HG03139 (cell line): ENCODE results near the gene TELO2.
"Not testable (repeated sequence)": the region's sequence is repeated elsewhere in the genome, so short reads cannot be mapped to it uniquely, and the experiment has no call there.

ENCODE experiments used
- ATAC-seq: cut with Tn5 transposase; IDR thresholded peaks from one replicate; pipeline ENCODE4 v1.9.1; 2021; ENCODE audit not compliant: unreplicated experiment

The TELO2 gene

GRCh38 chr16:1474796-1475551 lies 18.2 kb upstream of the TELO2 start, which contains the start of gene CLCN7:
CLCN7 (minus strand) TSS chr16:1475028; CDS start chr16:1474974, 54 bp downstream.
- ATAC-seq = peak; percentile 65

- ATAC-seq = no peak
Measured at GRCh38 chr16:1475552-1476114, 17.5 kb upstream of the TELO2 start.

GRCh38 chr16:1477033-1477432 lies 16.1 kb upstream of the TELO2 start:
- no peak for ATAC-seq

GRCh38 chr16:1478937-1479336 lies 14.2 kb upstream of the TELO2 start:
- ATAC-seq = not testable (repeated sequence)

- no peak for ATAC-seq
Measured at GRCh38 chr16:1481906-1482835, 11.0 kb upstream of the TELO2 start.

GRCh38 chr16:1485847-1486496 lies 7.2 kb upstream of the TELO2 start:
- ATAC-seq = no peak

GRCh38 chr16:1486551-1487390 lies 6.4 kb upstream of the TELO2 start:
- no peak for ATAC-seq

GRCh38 chr16:1487395-1488053 lies 5.6 kb upstream of the TELO2 start:
- no peak for ATAC-seq

- ATAC-seq = no peak
Measured at GRCh38 chr16:1488054-1488601, 5.0 kb upstream of the TELO2 start.

- ATAC-seq = no peak
Measured at GRCh38 chr16:1488619-1489018, 4.5 kb upstream of the TELO2 start, which contains the start of gene PTX4. PTX4 (minus strand) TSS chr16:1488944; CDS start chr16:1488909, 35 bp downstream.

- no peak for ATAC-seq
Measured at GRCh38 chr16:1489077-1489476, 4.1 kb upstream of the TELO2 start.

GRCh38 chr16:1491327-1491726 lies 1.8 kb upstream of the TELO2 start:
- ATAC-seq = no peak

GRCh38 chr16:1492082-1492922 lies 858 bp upstream of the TELO2 start:
- ATAC-seq = no peak

- ATAC-seq = no peak
Measured at GRCh38 chr16:1493746-1494094, 560 bp downstream of the TELO2 start.

GRCh38 chr16:1494129-1494640 lies 1.0 kb downstream of the TELO2 start:
- ATAC-seq = no peak

- ATAC-seq = no peak
Measured at GRCh38 chr16:1494711-1495110, 1.6 kb downstream of the TELO2 start.

GRCh38 chr16:1495211-1495888 lies 2.2 kb downstream of the TELO2 start:
- no peak for ATAC-seq

- ATAC-seq = no peak
Measured at GRCh38 chr16:1495889-1496262, 2.7 kb downstream of the TELO2 start.
